Muscle of arm (tissue), 12 donors: ENCODE data around the gene CYP2A7. TPM values are rescaled to one million over a fixed set of nuclear protein-coding genes. Genes with fewer than 3 reads are reported as not detected.
"Not testable (repeated sequence)": the region's sequence is repeated elsewhere in the genome, so short reads cannot be mapped to it uniquely, and the experiment has no call there.

Experiments used
- DNase-seq: peaks from one replicate; pipeline ENCODE4 v3.0.0-alpha.2; 2013
- polyA plus RNA-seq, 12 donors: library from polyadenylated mRNA; unstranded; fragments of 120-200 nt; gene quantifications; one replicate each; pipeline ENCODE4 v1.2.1, GENCODE V29; 2013; ENCODE audit not compliant: insufficient read length in 12 of 12

CYP2A7 gene
- polyA plus RNA-seq, 12 donors, result 0.15 to 0.39 (median 0.25) TPM; not detected in 8

DNA sequence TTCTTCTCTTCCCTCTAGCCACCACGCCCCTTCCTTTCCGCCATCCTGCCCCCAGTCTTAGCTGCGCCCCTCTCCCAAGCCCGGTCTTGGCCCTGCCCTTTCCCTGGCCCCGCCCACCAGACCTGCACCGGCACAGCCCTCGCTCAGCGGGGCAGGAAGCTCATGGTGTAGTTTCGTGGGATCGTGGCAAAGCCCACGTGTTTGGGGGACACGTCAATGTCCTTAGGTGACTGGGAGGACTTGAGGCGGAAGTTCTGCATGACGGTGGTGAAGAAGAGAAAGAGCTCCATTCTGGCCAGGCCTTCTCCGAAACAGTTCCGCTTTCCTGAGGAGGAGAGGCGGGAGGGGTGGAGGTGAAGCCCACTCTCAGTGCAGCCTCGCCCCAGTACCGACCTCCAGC lies 38.4 kb downstream of the CYP2A7 start:
- DNase-seq, result not testable (repeated sequence)

DNA sequence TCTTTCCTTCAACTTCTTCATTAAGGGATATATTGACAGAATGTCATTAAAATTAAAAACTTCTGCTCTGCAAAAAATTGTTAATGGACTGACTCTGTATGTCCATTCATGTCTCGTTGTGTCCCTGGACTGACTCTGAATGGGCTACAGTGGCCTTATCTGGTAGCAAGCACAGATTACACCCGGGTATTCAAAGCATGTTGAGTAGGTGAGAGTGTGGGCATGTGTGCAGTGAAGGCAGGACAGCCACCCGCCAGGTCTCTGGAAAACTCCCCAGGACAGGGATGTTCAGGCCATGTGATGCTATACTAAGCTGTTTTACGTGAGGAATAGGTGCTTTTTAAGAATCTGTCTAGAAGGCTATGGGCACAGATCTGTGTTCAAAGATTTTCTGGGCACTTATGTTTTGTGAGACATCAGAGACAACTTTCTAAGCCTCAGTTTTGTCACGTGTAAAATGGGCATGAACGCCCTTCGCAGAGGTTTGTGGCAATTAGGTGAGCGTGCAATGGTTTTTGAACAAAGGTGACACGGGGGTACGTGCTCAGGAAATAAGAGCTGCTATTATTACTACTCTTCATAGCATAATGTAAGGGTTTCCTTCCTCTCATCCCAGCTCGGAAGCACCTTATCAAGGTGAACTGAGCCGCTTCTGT lies 38.9 kb downstream of the CYP2A7 start:
- not testable (repeated sequence) for DNase-seq

DNA sequence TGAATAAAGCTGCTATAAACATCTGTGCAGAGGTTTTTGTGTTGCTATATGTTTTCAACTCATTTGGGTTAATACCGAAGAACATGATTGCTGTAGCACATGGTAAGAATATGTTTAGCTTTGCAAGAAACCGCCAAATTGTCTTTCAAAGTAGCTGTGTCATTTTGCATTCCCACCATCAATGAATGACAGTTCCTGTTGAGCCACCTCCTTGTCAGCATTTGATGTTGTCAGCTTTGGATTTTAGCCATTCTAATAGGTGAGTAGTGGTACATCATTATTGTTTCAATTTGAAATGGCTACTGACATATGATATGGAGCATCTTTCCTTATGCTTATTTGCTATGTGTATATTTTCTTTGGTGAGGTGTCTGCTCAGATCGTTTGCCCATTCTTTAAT lies 40.0 kb downstream of the CYP2A7 start:
- DNase-seq, result not testable (repeated sequence)

DNA sequence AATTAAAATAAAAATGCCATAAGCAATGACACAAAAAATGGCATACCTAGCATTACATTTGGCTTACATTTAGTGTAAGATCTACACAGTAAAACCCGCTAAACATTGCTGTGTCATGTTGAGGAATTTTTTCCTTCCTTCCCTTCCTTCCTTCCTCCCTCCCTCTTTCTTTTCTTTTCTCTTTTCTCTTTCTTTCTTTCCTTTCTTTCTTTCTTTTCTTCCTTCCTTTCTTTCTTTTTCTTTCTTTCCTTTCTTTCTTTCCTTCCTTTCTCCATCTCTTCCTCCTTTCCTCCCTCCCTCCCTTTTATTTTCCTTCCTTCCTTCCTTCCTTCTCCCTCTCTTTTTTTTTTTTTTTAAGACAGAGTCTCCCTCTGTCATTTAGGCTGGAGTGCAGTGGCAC lies 43.6 kb downstream of the CYP2A7 start:
- DNase-seq, result not testable (repeated sequence)

DNA sequence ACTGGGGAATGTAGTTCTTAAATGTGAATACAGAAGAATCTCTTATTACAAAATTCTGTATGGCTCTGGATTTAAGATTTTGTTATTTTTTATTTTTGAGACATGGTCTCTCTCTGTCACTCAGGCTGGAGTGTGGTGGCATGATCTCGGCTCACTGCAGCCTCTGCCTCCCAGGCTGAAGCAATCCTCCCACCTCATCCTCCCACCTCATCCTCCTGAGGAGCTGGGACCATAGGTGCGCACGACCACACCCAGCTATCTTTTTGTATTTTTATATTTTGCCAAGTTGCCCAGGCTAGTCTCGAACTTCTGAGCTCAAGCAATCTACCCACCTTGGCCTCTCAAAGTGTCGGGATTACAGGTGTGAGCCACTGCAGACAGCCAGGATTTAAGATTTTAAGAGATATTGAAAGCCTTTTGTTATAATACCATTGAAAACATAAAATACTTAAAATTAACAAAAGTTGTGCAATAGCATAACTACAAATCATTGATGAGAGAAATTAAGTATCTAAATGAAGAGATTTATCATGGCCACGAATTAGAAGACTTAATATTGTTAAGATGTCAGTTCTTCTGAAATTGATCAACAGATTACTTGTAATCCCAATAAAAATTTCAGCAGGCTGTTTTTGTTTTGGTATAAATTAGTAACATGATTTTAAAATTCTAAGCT lies 45.1 kb downstream of the CYP2A7 start:
- DNase-seq, result no peak

DNA sequence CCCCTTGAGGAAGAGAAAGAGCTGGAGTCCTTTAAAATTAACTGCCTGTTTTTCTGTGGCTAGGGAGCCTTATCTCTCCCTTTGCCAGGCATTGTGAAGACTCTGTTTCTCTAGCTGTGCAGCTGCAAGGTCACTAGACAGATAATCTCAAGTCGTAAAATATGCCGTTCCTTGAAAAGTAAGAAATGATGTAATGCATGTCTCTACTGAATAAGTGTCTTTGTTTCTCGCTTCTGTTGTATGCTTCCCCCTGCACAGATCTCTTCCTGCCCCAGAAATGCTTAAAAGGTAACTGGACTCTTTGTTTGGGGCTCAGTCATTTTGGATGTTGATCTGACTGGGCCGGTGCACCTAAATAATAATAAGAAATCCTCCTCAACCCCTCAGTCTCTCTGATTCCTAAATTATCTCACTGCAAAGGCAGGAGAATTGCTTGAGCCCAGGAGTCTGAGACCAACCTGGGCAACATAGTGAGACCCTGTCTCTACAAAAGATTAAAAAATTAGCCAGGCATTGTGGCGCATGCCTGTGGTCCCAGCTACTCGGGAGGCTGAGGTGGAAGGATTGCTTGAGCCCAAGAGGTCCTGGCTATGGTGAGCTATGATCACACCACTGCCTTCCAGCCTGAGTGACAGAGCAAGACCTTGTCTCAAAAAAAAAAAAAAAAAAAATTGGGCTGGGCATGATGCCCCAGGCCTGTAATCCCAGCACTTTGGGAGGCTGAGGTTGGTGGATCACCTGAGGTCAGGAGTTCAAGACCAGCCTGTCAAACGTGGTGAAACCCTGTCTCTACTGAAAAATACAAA lies 48.1 kb downstream of the CYP2A7 start:
- DNase-seq, result not testable (repeated sequence)

DNA sequence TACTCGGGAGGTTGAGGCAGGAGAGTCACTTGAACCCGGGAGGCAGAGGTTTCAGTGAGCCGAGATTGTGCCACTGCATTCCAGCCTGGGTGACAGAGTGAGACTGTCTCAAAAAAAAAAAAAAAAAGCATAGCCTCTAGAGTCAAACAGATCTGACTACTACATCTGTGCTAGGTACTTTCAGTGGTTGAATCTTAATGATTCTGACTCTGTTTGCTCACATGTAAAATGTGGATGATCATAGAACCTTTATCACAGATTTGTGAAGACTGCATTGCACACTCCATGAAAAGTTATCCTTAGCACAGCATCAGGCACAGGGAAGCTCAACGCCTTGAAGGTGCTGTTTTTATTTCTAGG lies 49.6 kb downstream of the CYP2A7 start:
- not testable (repeated sequence) for DNase-seq

DNA sequence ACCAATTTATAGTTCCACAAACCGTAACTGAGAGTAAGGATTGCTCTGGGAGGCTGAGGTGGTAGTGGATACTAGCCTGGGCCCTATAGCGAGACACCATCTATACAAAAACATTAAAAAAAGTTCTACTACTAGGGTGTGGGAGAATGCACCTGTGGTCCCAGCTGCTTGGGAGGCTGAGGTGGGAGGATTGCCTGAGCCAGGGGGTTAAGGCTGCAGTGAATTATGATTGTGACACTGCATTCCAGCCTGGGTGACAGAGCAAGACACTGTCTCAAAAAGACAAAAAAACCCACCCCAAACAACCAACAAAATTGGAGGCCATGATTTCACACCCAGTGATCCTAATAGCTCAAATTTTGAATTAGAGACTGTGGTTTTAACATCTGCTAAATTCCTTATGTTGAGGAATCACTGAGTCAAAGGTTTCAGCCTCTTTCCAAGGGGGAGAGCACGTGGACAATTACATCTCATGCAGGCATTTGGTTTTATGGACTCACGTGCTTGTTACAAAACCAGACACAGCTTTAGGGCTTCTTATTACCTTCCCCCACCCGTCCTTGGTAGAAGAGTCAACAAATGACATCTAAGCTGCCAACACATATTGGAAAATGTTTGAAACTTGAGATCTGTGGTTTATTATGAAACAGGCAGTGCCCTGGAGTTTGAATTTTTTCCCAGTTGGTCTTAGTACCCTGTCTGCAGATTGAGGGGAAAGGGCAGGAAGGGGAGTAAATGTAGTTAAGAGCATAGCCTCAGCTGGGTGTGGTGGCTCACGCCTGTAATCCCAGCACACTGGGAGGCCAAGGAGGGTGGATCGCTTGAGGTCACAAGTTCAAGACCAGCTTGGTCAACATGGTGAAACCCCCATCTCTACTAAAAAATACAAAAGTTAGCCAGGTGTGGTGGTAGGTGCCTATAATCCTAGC lies 50.3 kb downstream of the CYP2A7 start:
- DNase-seq, result no peak

DNA sequence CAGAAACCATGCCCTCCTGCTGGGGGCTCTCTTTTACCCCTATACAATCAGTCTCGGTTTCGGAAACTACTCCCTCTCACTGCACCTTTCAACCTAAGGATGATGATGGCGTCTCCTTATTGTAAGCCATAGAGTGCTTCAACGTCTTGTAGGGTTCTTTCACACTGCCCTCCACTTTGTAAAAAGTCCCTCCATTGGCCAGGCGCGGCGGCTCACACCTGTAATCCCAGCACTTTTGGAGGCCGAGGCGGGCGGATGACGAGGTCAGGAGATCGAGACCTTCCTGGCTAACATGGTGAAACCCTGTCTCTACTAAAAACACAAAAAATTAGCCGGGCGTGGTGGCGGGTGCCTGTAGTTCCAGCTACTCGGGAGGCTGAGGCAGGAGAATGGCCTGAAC lies 51.3 kb downstream of the CYP2A7 start:
- DNase-seq, result not testable (repeated sequence)

DNA sequence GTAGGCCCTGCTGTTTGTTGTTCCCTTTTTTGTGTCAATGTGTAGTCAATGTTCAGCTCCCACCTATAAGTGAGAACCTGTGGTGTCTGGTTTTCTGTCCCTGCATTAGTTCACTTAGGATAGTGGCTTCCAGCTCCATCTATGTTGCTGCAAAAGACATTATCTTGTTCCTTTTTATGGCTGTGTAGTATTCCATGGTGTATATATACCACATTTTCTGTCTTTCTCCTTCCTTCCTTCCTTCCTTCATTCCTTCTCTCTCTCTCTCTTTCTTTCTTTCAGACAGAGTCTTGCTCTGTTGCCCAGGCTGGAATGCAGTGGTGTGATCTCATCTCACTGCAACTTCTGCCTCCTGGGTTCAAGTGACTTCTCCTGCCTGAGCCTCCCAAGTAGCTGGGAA lies 52.8 kb downstream of the CYP2A7 start:
- DNase-seq, result no peak

DNA sequence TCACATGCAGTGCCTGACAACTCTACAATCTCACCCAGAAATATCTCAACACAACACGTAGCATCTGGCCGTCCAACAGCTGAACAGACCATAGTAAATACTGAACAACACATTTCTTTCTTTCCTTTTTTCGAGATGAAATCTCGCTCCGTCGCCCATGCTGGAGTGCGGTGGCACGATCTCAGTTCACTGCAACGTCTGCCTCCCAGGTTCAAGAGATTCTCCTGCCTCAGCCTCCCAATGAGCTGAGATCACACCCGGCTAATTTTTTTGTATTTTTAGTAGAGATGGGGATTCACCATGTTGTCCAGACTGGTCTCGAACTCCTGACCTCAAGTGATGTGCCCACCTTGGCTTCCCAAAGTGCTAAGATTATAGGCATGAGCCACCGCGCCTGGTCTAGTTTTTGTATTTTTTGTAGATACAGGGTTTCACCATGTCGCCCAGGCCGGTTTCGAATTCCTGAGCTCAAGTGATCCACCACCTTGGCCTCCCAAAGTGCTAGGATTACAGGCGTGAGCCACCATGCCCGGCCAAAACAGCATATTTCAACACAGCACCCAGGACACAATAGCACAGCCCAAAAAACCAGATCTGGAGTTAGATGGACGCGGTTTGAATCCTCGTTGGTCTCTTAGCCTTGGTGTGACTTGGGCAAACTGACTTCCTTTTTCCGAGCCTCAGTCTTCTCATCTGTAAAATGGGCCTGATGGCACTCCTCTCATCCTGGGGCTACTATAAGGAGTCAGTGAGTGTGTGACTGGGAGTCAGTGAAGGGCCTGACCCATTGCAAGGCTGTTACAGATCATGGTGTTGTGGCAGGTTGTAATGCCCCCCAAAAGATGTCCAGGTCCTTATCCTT lies 54.4 kb downstream of the CYP2A7 start:
- DNase-seq, result no peak

DNA sequence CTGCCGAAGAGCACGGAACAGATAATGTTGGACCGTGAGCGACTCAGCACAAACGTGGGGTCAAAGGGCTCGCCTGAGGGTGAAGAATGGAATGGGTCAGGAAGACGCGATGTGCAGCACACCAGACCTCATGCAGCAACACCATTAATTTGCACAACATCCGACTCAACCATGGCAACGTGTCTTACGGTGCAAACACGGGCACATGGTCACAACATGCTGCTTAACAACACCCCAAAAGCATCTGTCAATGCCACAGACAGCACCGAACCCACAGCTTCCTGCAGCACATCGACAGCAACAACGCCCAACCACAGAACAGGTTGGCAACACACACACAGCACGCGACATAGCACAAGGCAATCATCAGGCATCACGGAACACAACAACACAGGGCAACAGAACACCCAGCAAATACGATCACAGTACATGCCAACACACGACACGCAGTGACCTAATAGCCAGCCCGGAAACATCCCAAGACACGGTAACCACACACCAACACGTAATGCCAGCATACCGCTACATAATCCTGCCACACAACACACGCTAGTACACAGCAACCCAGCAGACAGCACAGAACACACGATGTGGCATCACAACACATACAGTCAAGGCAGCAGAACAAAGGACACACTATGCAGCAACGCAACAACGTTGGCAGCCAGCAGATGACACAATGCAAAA lies 55.2 kb downstream of the CYP2A7 start:
- not testable (repeated sequence) for DNase-seq

DNA sequence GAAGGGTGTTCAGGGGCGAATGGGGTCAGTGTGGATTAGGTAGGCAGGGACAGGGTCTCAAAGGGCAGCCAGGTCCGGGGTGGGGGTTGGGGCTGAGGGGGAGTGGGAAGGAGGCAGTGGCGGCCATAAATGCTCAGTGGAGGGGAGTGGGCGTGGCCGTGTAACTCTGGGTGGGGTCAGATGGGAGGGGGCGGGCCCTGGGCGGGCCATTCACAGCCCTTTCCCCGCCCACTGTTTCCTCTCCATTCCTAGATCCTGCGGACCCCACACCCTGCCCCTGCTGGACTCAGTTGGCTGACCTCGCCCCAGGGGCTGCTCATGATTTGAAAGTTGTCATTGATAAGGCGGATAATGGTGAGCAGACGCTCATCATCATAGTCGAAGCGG lies 55.7 kb downstream of the CYP2A7 start:
- not testable (repeated sequence) for DNase-seq

DNA sequence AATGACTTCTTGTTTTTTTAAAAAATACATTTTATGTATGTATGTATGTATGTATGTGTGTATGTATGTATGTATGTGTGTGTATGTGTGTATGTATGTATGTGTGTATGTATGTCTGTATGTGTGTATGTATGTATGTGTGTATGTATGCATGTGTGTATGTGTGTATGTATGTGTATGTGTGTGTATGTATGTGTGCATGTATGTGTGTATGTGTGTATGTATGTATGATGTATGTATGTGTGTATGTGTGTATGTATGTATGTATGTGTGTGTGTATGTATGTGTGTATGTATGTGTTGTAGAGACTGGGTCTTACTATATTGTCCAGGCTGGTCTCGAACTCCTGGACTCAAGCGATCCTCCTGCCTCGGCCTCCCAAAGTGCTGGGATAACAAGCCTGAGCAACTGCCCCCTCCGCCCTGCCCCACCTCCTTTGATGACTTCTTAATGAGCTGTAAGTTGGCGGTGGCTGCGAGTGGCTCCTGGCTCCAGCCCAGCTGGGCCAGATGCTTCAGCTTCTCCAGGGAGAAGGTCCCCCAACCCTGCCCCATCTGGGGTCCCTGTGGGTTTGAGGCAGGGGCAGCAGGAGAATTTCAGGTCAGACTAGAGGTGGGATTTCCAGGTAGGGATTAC lies 56.5 kb downstream of the CYP2A7 start:
- not testable (repeated sequence) for DNase-seq

Other genes with a start within 250 kb of the CYP2A7 start
- gene NUMBL, start 191.6 kb downstream of the CYP2A7 start, polyA plus RNA-seq, result 100 to 1,000 TPM in 1 of 12 donors, 10 to 100 TPM in 11; 19.9 to 119 (median 26.9) TPM
- gene COQ8B, start 165.3 kb downstream of the CYP2A7 start, polyA plus RNA-seq, result 10 to 100 TPM in 11 of 12 donors, not detected in 1; 14.4 to 33.9 (median 18.4) TPM
- gene ITPKC, start 165.1 kb downstream of the CYP2A7 start, polyA plus RNA-seq, result 10 to 100 TPM in 4 of 12 donors, 1 to 10 TPM in 7, not detected in 1; 7.6 to 12.2 (median 9.3) TPM
- 10 to 100 TPM in 4 of 12 donors, 1 to 10 TPM in 7, not detected in 1; 6.3 to 12.1 (median 8.6) TPM for gene ACTMAP, start 131.8 kb downstream of the CYP2A7 start, polyA plus RNA-seq
- gene SNRPA, start 131.0 kb downstream of the CYP2A7 start, polyA plus RNA-seq, result 100 to 1,000 TPM in 1 of 12 donors, 10 to 100 TPM in 10, not detected in 1; 50.0 to 117 (median 66.6) TPM
- 1 to 10 TPM in 9 of 12 donors, not detected in 3; 1.2 to 3.3 (median 1.6) TPM for gene MIA, start 106.7 kb downstream of the CYP2A7 start, polyA plus RNA-seq
- gene RAB4B, start 104.0 kb downstream of the CYP2A7 start, polyA plus RNA-seq, result 10 to 100 TPM in 1 of 12 donors, 1 to 10 TPM in 9, not detected in 2; 6.3 to 10.5 (median 8.3) TPM
- 10 to 100 TPM in 11 of 12 donors, not detected in 1; 28.2 to 82.8 (median 41.5) TPM for gene EGLN2, start 83.0 kb downstream of the CYP2A7 start, polyA plus RNA-seq
- gene CYP2A6, start 31.8 kb downstream of the CYP2A7 start, polyA plus RNA-seq, result under 1 TPM in 3 of 12 donors, not detected in 9; 0.18 to 0.47 (median 0.21) TPM
- under 1 TPM in 2 of 12 donors, not detected in 10; 0.09 TPM for gene CYP2B6, start 109.1 kb upstream of the CYP2A7 start, polyA plus RNA-seq
- gene CYP2A13, start 206.2 kb upstream of the CYP2A7 start, polyA plus RNA-seq, result not detected
- gene CYP2F1, start 232.2 kb upstream of the CYP2A7 start, polyA plus RNA-seq, result under 1 TPM in 2 of 12 donors, not detected in 10; 0.22 to 0.32 TPM